Upper lobe of left lung (tissue), 6 donors: ENCODE results near the gene NOS1AP. TPM values are rescaled to one million over a fixed set of nuclear protein-coding genes. Genes with fewer than 3 reads are reported as not detected.
A peak's percentile ranks its signal among the peaks of the same experiment; 100 is the strongest.

Experiments used
- ATAC-seq, 2 donors: fragments of 200-7000 bp; cut with Tn5 transposase; one replicate each; pipeline ENCODE4 v1.9.1; 2022; ENCODE audit warnings: mild to moderate bottlenecking in 2 of 2, moderate library complexity in 2 of 2; ENCODE audit not compliant: low FRiP score in 2 of 2
- DNase-seq, 2 donors: peaks; one replicate each; pipeline ENCODE4 v3.0.0-alpha.2; 2019 to 2020
- H3K27ac ChIP-seq, 4 donors: fragments of 200-600 bp; sonication (generic); one replicate each; pipeline ENCODE4 v1.5.1; 2016 to 2019
- H3K27me3 ChIP-seq, 4 donors: fragments of 200-600 bp; sonication (generic); one replicate each; pipeline ENCODE4 v1.5.1; 2017 to 2019
- H3K36me3 ChIP-seq, 4 donors: fragments of 200-600 bp; sonication (generic); one replicate each; pipeline ENCODE4 v1.5.1; 2016 to 2019
- H3K4me1 ChIP-seq, 4 donors: fragments of 200-600 bp; sonication (generic); one replicate each; pipeline ENCODE4 v1.5.1; 2018 to 2019
- H3K4me3 ChIP-seq, 4 donors: fragments of 200-600 bp; sonication (generic); one replicate each; pipeline ENCODE4 v1.5.1; 2017 to 2019; ENCODE audit warnings: mild to moderate bottlenecking in 2 of 4, moderate library complexity in 1 of 4
- H3K9me3 ChIP-seq, 4 donors: fragments of 200-600 bp; sonication (generic); one replicate each; pipeline ENCODE4 v1.5.1; 2018 to 2019
- EP300 ChIP-seq, 4 donors: sonication (generic); formaldehyde crosslinking; IDR thresholded peaks; one replicate each; pipeline ENCODE4 v1.5.1; 2017; ENCODE audit warnings: antibody characterized with exemption in 4 of 4, control low read depth in 2 of 4
- POLR2A ChIP-seq, 4 donors: fragments of 450-650 bp; IDR thresholded peaks; one replicate each; pipeline ENCODE4 v1.5.1; 2016 to 2017; ENCODE audit warnings: antibody characterized with exemption in 4 of 4, mild to moderate bottlenecking in 2 of 4
- POLR2AphosphoS5 ChIP-seq, 2 donors: sonication (generic); formaldehyde crosslinking; IDR thresholded peaks; one replicate each; pipeline ENCODE4 v1.5.1; 2017; ENCODE audit warnings: antibody characterized with exemption in 2 of 2
- WGBS, 2 donors: methylation state at CpG; one replicate each; pipeline ENCODE4 v1.1.5; 2017 to 2018; 5-methylcytosine and 5-hydroxymethylcytosine counted together
- total RNA-seq, 6 donors: library from RNA; depleted of rRNA in 4 of 6; stranded (reverse); fragments of >200 nt in 4 of 6; gene quantifications; one replicate each; pipeline versions ENCODE4 v1.1.0 to v1.2.1, GENCODE V29; 2016 to 2021
- TF ChIP-seq, protein P1 (sequence below), 6 experiments: fragments of 450-650 bp in 4 of 6; fragments of 200-600 bp in 2 of 6; sonication (generic) in 2 of 6; IDR thresholded peaks; one replicate each; pipeline ENCODE4 v1.5.1; 2016 to 2019; ENCODE audit warnings: antibody characterized with exemption in 6 of 6
- donor health status: DM: no; HTN: no; CAD: no; lungs with moderate emphysema.
- donor health status: DM: no; HTN: yes; CAD: no; lungs with severe emphysema.

The NOS1AP gene
- total RNA-seq, 6 donors from 2014 or later = 5.3 to 16.4 (median 6.5) TPM

DNA sequence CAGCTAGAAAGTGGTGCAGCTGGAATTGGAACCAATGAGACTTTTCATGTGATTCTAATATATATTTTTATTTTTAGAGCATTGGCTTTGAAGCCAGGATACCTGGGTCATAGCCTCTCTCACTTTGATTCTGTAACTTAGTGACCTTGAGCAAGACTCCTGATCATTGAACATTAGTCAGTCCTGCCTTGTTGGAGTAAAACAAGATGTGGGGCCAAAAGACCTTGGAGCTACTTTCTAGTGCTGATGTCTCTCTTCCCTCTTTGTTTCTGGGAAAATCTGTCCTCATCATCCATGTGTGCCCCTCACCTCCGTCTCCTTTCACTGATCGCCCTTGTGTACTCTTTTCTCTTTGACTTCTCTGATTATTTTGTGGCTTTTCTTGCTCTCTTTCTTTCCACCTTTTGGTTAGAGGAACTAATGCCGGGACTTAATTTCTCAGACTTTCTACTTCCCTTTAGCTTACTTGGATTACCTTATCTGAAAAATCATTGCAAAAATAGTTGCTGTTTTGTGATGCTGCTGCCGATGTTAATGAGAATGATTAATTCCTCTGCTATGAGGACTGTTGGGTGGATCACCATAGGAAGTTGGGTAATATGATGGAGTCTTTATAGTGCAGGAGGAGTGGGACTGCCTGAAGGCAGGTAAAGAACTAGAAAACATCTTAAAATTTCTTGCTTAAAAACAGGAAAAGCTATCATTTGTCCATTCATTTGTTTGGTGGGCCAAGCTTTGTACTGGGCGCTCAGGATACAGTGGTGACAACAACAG, 72.0 kb downstream of the NOS1AP start:
- TF ChIP-seq, protein P1, sequence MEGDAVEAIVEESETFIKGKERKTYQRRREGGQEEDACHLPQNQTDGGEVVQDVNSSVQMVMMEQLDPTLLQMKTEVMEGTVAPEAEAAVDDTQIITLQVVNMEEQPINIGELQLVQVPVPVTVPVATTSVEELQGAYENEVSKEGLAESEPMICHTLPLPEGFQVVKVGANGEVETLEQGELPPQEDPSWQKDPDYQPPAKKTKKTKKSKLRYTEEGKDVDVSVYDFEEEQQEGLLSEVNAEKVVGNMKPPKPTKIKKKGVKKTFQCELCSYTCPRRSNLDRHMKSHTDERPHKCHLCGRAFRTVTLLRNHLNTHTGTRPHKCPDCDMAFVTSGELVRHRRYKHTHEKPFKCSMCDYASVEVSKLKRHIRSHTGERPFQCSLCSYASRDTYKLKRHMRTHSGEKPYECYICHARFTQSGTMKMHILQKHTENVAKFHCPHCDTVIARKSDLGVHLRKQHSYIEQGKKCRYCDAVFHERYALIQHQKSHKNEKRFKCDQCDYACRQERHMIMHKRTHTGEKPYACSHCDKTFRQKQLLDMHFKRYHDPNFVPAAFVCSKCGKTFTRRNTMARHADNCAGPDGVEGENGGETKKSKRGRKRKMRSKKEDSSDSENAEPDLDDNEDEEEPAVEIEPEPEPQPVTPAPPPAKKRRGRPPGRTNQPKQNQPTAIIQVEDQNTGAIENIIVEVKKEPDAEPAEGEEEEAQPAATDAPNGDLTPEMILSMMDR (IDR thresholded peaks at IDR 0.05) = no peak
- TF ChIP-seq POLR2AphosphoS5 (IDR thresholded peaks at IDR 0.05) = no peak
- TF ChIP-seq POLR2A (IDR thresholded peaks at IDR 0.05) = no peak
- no peak for TF ChIP-seq EP300 (IDR thresholded peaks at IDR 0.05)
- 75 to 82% methylated on average over 5 of the region's 5 CpGs for WGBS, 2 donors
- ATAC-seq = no peak

DNA sequence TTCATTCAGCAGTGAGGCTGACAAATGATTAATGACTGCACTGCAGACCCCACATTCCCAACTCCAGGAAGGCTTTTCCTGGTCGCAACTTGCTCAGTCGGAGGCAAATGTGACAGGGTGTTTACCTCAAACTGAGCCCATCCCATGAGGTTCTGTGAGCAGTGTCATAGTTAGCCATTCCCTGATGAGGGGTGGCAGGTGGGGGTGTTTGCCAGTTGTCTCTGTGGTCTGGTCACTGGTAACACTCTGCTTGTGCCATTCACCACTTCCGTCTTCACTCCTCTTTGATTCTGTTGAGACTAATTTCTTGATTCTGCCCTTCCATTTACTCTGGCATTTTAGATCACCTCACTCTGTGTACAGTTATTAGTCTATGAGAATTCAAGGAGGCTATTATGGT, 73.5 kb downstream of the NOS1AP start:
- ATAC-seq (no peak), DNase-seq (no peak)
- TF ChIP-seq, protein P1 (IDR thresholded peaks at IDR 0.05) = no peak
- no peak for TF ChIP-seq EP300 (IDR thresholded peaks at IDR 0.05)
- TF ChIP-seq POLR2A (IDR thresholded peaks at IDR 0.05) = no peak
- TF ChIP-seq POLR2AphosphoS5 (IDR thresholded peaks at IDR 0.05) = no peak
- H3K27me3 ChIP-seq = no peaks in the 10 kb centered on the region
- H3K36me3 ChIP-seq = no peaks in the 10 kb centered on the region
- no peaks in the 10 kb centered on the region for H3K9me3 ChIP-seq
- no peak overlapping the region for H3K27ac ChIP-seq
- H3K4me3 ChIP-seq = no peak overlapping the region
- 61 to 86% methylated on average over 3 of the region's 3 CpGs for WGBS, 2 donors
- no peaks in the 10 kb centered on the region for H3K4me1 ChIP-seq

More for the DNA sequence above, 72.0 kb downstream of the NOS1AP start:
- no peaks in the 10 kb centered on the region for H3K27me3 ChIP-seq
- no peak for DNase-seq
- no peak overlapping the region for H3K4me3 ChIP-seq
- no peaks in the 10 kb centered on the region for H3K4me1 ChIP-seq
- H3K27ac ChIP-seq = no peak overlapping the region
- H3K9me3 ChIP-seq = no peaks in the 10 kb centered on the region
- H3K36me3 ChIP-seq = no peaks in the 10 kb centered on the region

DNA sequence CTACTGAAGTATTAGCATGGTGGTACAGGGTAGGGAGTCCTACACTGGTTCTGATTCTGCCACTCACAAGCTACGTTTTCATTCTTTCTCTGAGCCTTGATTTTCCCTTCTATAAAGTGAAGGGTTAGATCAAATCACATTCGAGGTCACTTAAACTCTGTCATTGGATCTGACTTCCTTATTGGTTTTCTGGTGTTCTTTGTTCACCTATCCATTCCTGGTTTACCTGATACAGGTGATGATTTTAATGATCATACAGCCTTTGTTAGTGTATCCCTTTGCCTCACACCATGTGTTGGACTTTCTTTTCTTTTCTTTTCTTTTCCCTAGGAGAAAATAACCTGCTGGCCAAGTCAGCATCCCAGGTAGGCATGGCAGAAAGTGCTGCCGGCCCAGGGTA, 74.8 kb downstream of the NOS1AP start:
- peak in 1 of 2 donors; percentile 15 for DNase-seq
- H3K36me3 ChIP-seq = no peaks in the 10 kb centered on the region
- no peaks in the 10 kb centered on the region for H3K27me3 ChIP-seq
- no peak overlapping the region for H3K27ac ChIP-seq
- no peaks in the 10 kb centered on the region for H3K4me1 ChIP-seq
- TF ChIP-seq POLR2AphosphoS5 (IDR thresholded peaks at IDR 0.05) (no peak), POLR2A (IDR thresholded peaks at IDR 0.05) (no peak), EP300 (IDR thresholded peaks at IDR 0.05) (no peak)
- TF ChIP-seq, protein P1 (IDR thresholded peaks at IDR 0.05) = no peak
- 52 to 63% methylated on average over 3 of the region's 3 CpGs for WGBS, 2 donors
- ATAC-seq = no peak
- H3K9me3 ChIP-seq = no peaks in the 10 kb centered on the region
- H3K4me3 ChIP-seq = no peak overlapping the region

DNA sequence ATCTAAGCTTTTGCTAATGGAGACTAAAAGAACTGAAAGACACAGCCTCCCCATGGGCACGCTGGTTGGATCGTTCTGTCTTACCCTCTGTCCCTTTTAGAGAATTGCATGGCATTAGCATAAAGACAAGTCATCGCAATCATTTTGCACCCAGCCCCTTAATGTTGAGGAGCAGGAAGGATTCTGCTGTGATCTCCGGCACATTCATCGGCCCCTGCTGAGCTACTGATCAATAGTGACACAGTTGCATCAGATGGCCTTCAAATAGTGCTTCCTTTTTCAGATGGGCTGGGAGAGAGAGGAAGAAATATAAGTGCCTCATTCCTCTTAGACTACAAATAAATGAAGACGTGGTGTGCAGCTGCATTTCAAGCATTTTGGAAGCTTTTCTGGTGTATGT, 75.4 kb downstream of the NOS1AP start:
- Histone ChIP-seq H3K9me3 (no peaks in the 10 kb centered on the region), H3K4me3 (no peak overlapping the region), H3K27me3 (no peaks in the 10 kb centered on the region), H3K36me3 (no peaks in the 10 kb centered on the region), H3K4me1 (no peaks in the 10 kb centered on the region), H3K27ac (no peak overlapping the region)
- DNase-seq (no peak), ATAC-seq (no peak)
- WGBS, 2 donors = 77 to 89% methylated on average over 6 of the region's 6 CpGs
- TF ChIP-seq EP300 (IDR thresholded peaks at IDR 0.05) (no peak), POLR2AphosphoS5 (IDR thresholded peaks at IDR 0.05) (no peak), POLR2A (IDR thresholded peaks at IDR 0.05) (no peak)
- TF ChIP-seq, protein P1 (IDR thresholded peaks at IDR 0.05) = no peak
